ENCODE measurements around the gene INPP5A.
"Not testable (repeated sequence)": the region's sequence is repeated elsewhere in the genome, so short reads cannot be mapped to it uniquely, and the experiment has no call there.

INPP5A gene

GRCh38 chr10:132537684-132538001 lies at the start of gene INPP5A:
Gene INPP5A, plus strand, starts transcription at chr10:132537787. Its CDS starts 310 bp downstream, at chr10:132538097.
- no peak for DNase-seq (ENCODE audit: low read depth, low spot score)
- peak within 1 kb of the TSS; percentile 85 for H3K9ac ChIP-seq (ENCODE audit: insufficient read length, low read depth)
- peaks cover 5% of the 10 kb centered on the region for H3K36me3 ChIP-seq (ENCODE audit: insufficient read depth, insufficient read length, low read length)
- peak within 1 kb of the TSS; percentile 58 for H3K4me3 ChIP-seq (ENCODE audit: insufficient read length, low read depth)
- H3K27me3 ChIP-seq (ENCODE audit: insufficient read depth, insufficient read length), result peaks cover 20% of the 10 kb centered on the region
- no peak for TF ChIP-seq YY1 (IDR thresholded peaks at IDR 0.05; ENCODE audit: insufficient read depth, insufficient read length)
- TF ChIP-seq ZNF274 (IDR thresholded peaks at IDR 0.05; ENCODE audit: low read depth, low read length), result no peak
- TF ChIP-seq SUZ12 (IDR thresholded peaks at IDR 0.05; ENCODE audit: extremely low read depth, insufficient read depth, insufficient read length), result no peak
- H3K9me3 ChIP-seq (ENCODE audit: insufficient read depth, low read length), result no peaks in the 10 kb centered on the region
- H3K4me1 ChIP-seq (ENCODE audit: insufficient read depth, insufficient read length), result peaks cover 14% of the 10 kb centered on the region

- peaks cover 4% of the 10 kb centered on the region for H3K4me1 ChIP-seq (ENCODE audit: insufficient read depth, insufficient read length)
- no peaks in the 10 kb centered on the region for H3K36me3 ChIP-seq (ENCODE audit: insufficient read depth, insufficient read length, low read length)
- no peak for DNase-seq (ENCODE audit: low read depth, low spot score)
- no peak for TF ChIP-seq ZNF274 (IDR thresholded peaks at IDR 0.05; ENCODE audit: low read depth, low read length)
- H3K9ac ChIP-seq (ENCODE audit: insufficient read length, low read depth), result no peak overlapping the region
- H3K9me3 ChIP-seq (ENCODE audit: insufficient read depth, low read length), result peaks cover 5% of the 10 kb centered on the region; the same call in 1 of the 2 replicates
- H3K4me3 ChIP-seq (ENCODE audit: insufficient read length, low read depth), result no peak overlapping the region
- peaks cover 8% of the 10 kb centered on the region for H3K27me3 ChIP-seq (ENCODE audit: insufficient read depth, insufficient read length)
These were observed 49.3 kb upstream of the INPP5A start for GRCh38 chr10:132488231-132488821.

GRCh38 chr10:132489053-132489703 lies 48.4 kb upstream of the INPP5A start:
- H3K9ac ChIP-seq (ENCODE audit: insufficient read length, low read depth), result no peak overlapping the region
- no peak overlapping the region for H3K4me3 ChIP-seq (ENCODE audit: insufficient read length, low read depth)
- TF ChIP-seq YY1 (IDR thresholded peaks at IDR 0.05; ENCODE audit: insufficient read depth, insufficient read length), result no peak
- no peak for TF ChIP-seq SUZ12 (IDR thresholded peaks at IDR 0.05; ENCODE audit: extremely low read depth, insufficient read depth, insufficient read length)
- no peak for TF ChIP-seq ZNF274 (IDR thresholded peaks at IDR 0.05; ENCODE audit: low read depth, low read length)
- H3K36me3 ChIP-seq (ENCODE audit: insufficient read depth, insufficient read length, low read length), result no peaks in the 10 kb centered on the region
- DNase-seq (ENCODE audit: low read depth, low spot score), result no peak
- H3K9me3 ChIP-seq (ENCODE audit: insufficient read depth, low read length), result peaks cover 5% of the 10 kb centered on the region; the same call in 1 of the 2 replicates
- H3K4me1 ChIP-seq (ENCODE audit: insufficient read depth, insufficient read length), result peaks cover 4% of the 10 kb centered on the region
- peaks cover 8% of the 10 kb centered on the region for H3K27me3 ChIP-seq (ENCODE audit: insufficient read depth, insufficient read length)

GRCh38 chr10:132489704-132490534 lies 47.7 kb upstream of the INPP5A start:
- Histone ChIP-seq H3K9ac (ENCODE audit: insufficient read length, low read depth) (no peak overlapping the region), H3K27me3 (ENCODE audit: insufficient read depth, insufficient read length) (peaks cover 6% of the 10 kb centered on the region), H3K4me3 (ENCODE audit: insufficient read length, low read depth) (no peak overlapping the region), H3K9me3 (ENCODE audit: insufficient read depth, low read length) (peaks cover 5% of the 10 kb centered on the region; the same call in 1 of the 2 replicates), H3K4me1 (ENCODE audit: insufficient read depth, insufficient read length) (peaks cover 4% of the 10 kb centered on the region), H3K36me3 (ENCODE audit: insufficient read depth, insufficient read length, low read length) (no peaks in the 10 kb centered on the region)
- DNase-seq (ENCODE audit: low read depth, low spot score), result no peak
- TF ChIP-seq YY1 (IDR thresholded peaks at IDR 0.05; ENCODE audit: insufficient read depth, insufficient read length) (no peak), ZNF274 (IDR thresholded peaks at IDR 0.05; ENCODE audit: low read depth, low read length) (no peak), SUZ12 (IDR thresholded peaks at IDR 0.05; ENCODE audit: extremely low read depth, insufficient read depth, insufficient read length) (no peak)

GRCh38 chr10:132491534-132491933 lies 46.1 kb upstream of the INPP5A start:
- H3K4me3 ChIP-seq (ENCODE audit: insufficient read length, low read depth); H3K9ac ChIP-seq (ENCODE audit: insufficient read length, low read depth); H3K4me1 ChIP-seq (ENCODE audit: insufficient read depth, insufficient read length); H3K36me3 ChIP-seq (ENCODE audit: insufficient read depth, insufficient read length, low read length); DNase-seq (ENCODE audit: low read depth, low spot score); H3K27me3 ChIP-seq (ENCODE audit: insufficient read depth, insufficient read length); H3K9me3 ChIP-seq (ENCODE audit: insufficient read depth, low read length): not testable (repeated sequence)

- Histone ChIP-seq H3K4me3 (ENCODE audit: insufficient read length, low read depth) (no peak overlapping the region), H3K9me3 (ENCODE audit: insufficient read depth, low read length) (peaks cover 5% of the 10 kb centered on the region; the same call in 1 of the 2 replicates), H3K9ac (ENCODE audit: insufficient read length, low read depth) (no peak overlapping the region), H3K4me1 (ENCODE audit: insufficient read depth, insufficient read length) (peaks cover 4% of the 10 kb centered on the region), H3K36me3 (ENCODE audit: insufficient read depth, insufficient read length, low read length) (no peaks in the 10 kb centered on the region), H3K27me3 (ENCODE audit: insufficient read depth, insufficient read length) (peaks cover 8% of the 10 kb centered on the region)
- DNase-seq (ENCODE audit: low read depth, low spot score), result no peak
- TF ChIP-seq YY1 (IDR thresholded peaks at IDR 0.05; ENCODE audit: insufficient read depth, insufficient read length) (no peak), ZNF274 (IDR thresholded peaks at IDR 0.05; ENCODE audit: low read depth, low read length) (no peak), SUZ12 (IDR thresholded peaks at IDR 0.05; ENCODE audit: extremely low read depth, insufficient read depth, insufficient read length) (no peak)
These were observed 45.1 kb upstream of the INPP5A start for GRCh38 chr10:132492323-132493025.

- TF ChIP-seq ZNF274 (IDR thresholded peaks at IDR 0.05; ENCODE audit: low read depth, low read length), result no peak
- TF ChIP-seq SUZ12 (IDR thresholded peaks at IDR 0.05; ENCODE audit: extremely low read depth, insufficient read depth, insufficient read length), result no peak
- TF ChIP-seq YY1 (IDR thresholded peaks at IDR 0.05; ENCODE audit: insufficient read depth, insufficient read length), result no peak
- no peak for DNase-seq (ENCODE audit: low read depth, low spot score)
- Histone ChIP-seq H3K9me3 (ENCODE audit: insufficient read depth, low read length) (peaks cover 5% of the 10 kb centered on the region; the same call in 1 of the 2 replicates), H3K9ac (ENCODE audit: insufficient read length, low read depth) (no peak overlapping the region), H3K36me3 (ENCODE audit: insufficient read depth, insufficient read length, low read length) (no peaks in the 10 kb centered on the region), H3K27me3 (ENCODE audit: insufficient read depth, insufficient read length) (peaks cover 8% of the 10 kb centered on the region), H3K4me3 (ENCODE audit: insufficient read length, low read depth) (no peak overlapping the region), H3K4me1 (ENCODE audit: insufficient read depth, insufficient read length) (peaks cover 4% of the 10 kb centered on the region)
These were observed 44.3 kb upstream of the INPP5A start for GRCh38 chr10:132493246-132493755.
